ENCODE results near the gene AGT. TPM values are rescaled to one million over a fixed set of nuclear protein-coding genes. Genes with fewer than 3 reads are reported as not detected.
"Not testable (repeated sequence)": the region's sequence is repeated elsewhere in the genome, so short reads cannot be mapped to it uniquely, and the experiment has no call there.

AGT gene
- total RNA-seq, 2 donors from 2014 or later = not detected

DNA sequence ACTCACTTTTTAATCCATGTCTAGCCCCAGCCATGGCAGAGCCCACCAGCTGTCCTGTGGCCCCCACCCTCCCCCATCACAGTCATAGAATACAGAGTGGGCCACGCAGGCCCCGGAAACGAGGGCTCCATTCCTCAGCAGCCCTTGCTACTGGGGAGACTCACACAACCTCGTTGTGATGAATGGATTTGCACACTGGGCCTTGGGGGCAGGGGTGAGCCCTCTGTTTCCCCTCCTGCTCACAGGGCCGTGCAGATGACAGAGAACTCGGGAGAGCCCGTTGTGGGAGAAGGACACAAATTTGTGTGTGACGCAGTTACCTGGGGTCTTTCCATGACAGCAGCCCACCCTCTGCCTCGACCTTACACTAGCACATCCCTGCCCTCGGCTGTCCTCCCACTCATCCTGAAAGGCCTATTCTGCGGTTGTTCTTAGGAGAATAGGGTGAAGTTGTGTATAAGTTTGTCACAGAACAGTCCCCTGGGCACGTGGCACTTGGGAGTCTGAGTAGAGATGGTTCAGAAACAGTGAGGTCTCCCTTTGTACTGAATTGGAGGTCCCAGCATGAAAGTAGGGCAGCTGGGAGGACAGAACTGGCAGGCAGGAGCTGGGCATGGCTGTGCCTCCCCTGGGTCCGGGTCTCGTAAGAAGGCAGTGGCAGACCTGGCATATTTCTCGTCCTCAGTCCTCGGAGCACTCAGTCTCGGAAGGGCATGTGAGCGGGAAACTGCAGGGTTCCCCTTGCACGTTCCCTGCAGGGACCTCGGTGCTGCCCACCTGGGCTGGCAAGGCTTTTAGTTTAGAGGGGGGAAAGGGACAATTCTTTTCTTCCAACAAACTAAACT is 6.8 kb downstream of the AGT start:
- H3K27ac Mint-ChIP-seq = no peak overlapping the region
- H3K27me3 Mint-ChIP-seq = peaks cover 3% of the 10 kb centered on the region
- no peak overlapping the region for H3K4me3 Mint-ChIP-seq
- no peaks in the 10 kb centered on the region for H3K36me3 Mint-ChIP-seq (ENCODE audit: low read depth)
- ATAC-seq (replicated peaks) = no peak
- H3K9me3 Mint-ChIP-seq = no peaks in the 10 kb centered on the region
- peaks cover 5% of the 10 kb centered on the region for H3K4me1 Mint-ChIP-seq

DNA sequence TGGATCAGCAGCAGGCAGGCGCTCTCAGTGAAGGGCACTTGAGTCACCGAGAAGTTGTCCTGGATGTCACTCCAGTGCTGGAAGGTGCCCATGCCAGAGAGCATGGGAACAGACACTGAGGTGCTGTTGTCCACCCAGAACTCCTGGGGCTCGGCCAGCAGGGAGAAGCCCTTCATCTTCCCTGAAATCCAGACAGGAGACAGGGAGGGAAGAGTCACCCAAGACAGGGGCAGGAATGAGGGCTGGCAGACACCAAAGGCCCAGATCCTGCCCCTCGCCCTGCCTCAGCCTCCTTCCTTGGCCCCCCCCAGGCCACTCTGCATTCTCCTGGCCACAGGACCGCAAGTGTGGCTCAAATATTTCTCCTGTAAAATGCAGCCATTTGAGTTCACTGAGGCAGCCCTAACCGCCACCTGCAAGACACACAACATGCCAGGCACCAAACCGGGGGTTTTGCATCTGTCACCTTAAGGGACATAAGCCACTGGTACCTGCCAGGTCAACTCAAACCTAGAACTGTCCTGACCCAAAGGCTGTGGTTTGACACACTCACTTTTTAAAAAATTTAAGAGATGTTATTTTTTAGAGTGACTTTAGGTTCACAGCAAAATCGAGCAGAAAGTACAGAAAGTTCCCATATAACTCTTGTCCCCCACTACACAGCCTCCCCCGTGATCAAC is 7.8 kb downstream of the AGT start:
- no peaks in the 10 kb centered on the region for H3K36me3 Mint-ChIP-seq (ENCODE audit: low read depth)
- H3K4me1 Mint-ChIP-seq = peaks cover 5% of the 10 kb centered on the region
- no peak for ATAC-seq (replicated peaks)
- H3K9me3 Mint-ChIP-seq = no peaks in the 10 kb centered on the region
- H3K27me3 Mint-ChIP-seq = peaks cover 3% of the 10 kb centered on the region
- no peak overlapping the region for H3K27ac Mint-ChIP-seq
- H3K4me3 Mint-ChIP-seq = no peak overlapping the region

DNA sequence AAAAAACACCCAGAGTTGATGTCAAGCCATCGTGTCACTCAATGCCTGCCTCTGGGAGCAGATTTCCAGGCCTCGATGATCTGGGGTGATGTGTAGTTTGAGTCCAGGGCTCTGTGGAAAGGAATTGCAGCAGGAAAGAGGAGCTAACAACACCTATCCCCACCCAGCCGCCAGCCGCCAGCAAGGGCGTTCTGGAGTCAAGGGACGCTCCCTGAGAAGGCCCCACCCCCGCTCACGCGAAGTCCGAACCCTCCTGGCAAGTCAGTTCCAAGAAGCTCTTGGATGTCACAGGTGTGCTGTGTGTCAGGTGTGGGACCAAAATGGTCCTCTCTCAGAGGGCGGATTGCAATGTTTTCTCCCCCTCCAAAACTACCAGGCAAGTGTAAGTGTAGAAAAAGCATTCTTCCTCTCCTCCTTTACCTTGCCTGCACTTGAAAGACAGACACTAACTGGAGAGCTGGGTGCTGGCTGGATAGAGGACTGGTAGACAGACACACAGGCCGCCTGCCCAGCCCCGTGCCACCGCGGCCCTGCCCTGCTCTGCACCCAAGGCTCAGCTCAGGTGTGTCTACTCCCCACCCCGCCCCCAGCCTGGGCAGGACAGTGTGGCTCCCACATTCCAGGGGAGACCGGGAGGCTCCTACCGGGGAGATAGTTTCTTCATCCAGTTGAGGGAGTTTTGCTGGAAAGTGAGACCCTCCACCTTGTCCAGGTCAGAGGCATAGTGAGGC is 8.5 kb downstream of the AGT start:
- no peak overlapping the region for H3K27ac Mint-ChIP-seq
- ATAC-seq (replicated peaks) = no peak
- peaks cover 3% of the 10 kb centered on the region for H3K27me3 Mint-ChIP-seq

DNA sequence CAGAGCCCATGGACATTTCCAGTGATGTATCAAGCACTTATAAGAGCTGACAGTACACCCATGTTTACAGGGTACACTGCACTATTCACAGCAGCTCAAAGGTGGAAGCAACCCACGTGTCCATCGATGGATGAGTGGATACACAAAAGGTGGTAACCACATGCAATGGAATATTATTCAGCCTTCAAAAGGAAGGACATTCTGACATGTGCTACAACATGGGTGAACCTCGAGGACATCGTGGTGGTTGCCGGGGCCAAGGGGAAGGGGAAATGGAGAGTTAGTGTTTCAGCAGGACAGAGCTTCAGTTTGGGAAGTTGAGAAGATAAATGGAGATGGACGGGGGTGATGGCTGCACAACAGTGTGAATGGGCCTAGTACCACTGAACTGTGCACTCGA is 9.1 kb downstream of the AGT start:
- Mint-ChIP-seq H3K4me1 (peaks cover 5% of the 10 kb centered on the region), H3K36me3 (ENCODE audit: low read depth) (no peaks in the 10 kb centered on the region), H3K27ac (no peak overlapping the region), H3K27me3 (peaks cover 3% of the 10 kb centered on the region), H3K9me3 (no peaks in the 10 kb centered on the region), H3K4me3 (no peak overlapping the region)
- ATAC-seq (replicated peaks) = no peak

More for the DNA sequence above, 8.5 kb downstream of the AGT start:
- H3K4me1 Mint-ChIP-seq = peaks cover 5% of the 10 kb centered on the region
- no peak overlapping the region for H3K4me3 Mint-ChIP-seq
- no peaks in the 10 kb centered on the region for H3K9me3 Mint-ChIP-seq
- H3K36me3 Mint-ChIP-seq (ENCODE audit: low read depth) = no peaks in the 10 kb centered on the region

DNA sequence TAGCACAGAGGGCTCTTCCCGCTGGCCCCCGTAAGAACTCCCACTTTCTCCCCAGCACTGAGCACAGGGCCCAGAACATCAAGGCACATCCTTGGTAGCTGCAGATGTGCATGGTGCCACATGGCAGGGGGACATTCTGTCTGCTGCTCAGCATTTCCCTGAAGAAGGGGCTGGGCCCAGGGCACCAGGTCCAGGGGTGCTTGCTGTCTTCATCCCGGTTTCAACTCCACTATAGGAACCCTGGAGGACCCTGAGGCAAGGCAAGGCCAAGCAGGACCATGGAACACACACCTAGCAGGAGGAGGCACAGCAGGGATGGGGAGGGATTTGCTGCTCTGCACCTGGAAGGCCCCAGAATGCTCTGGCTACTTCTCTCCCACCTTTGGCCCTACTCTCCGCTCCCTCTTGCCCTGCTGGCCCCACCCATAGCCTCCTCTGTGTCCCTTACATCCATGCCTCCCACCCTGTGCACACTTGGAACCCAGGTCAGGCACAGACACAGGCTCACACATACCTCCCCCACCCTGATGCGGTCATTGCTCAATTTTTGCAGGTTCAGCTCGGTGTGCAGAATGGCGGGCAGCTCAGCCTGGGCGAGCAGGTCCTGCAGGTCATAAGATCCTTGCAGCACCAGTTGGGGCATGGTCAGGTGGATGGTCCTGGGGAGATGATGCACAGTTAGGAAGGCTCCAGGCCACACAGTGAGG is 10.1 kb downstream of the AGT start:
- Mint-ChIP-seq H3K27me3 (peaks cover 3% of the 10 kb centered on the region), H3K27ac (no peak overlapping the region), H3K4me3 (no peak overlapping the region), H3K4me1 (peaks cover 5% of the 10 kb centered on the region), H3K36me3 (ENCODE audit: low read depth) (no peaks in the 10 kb centered on the region), H3K9me3 (no peaks in the 10 kb centered on the region)
- ATAC-seq (replicated peaks) = no peak

DNA sequence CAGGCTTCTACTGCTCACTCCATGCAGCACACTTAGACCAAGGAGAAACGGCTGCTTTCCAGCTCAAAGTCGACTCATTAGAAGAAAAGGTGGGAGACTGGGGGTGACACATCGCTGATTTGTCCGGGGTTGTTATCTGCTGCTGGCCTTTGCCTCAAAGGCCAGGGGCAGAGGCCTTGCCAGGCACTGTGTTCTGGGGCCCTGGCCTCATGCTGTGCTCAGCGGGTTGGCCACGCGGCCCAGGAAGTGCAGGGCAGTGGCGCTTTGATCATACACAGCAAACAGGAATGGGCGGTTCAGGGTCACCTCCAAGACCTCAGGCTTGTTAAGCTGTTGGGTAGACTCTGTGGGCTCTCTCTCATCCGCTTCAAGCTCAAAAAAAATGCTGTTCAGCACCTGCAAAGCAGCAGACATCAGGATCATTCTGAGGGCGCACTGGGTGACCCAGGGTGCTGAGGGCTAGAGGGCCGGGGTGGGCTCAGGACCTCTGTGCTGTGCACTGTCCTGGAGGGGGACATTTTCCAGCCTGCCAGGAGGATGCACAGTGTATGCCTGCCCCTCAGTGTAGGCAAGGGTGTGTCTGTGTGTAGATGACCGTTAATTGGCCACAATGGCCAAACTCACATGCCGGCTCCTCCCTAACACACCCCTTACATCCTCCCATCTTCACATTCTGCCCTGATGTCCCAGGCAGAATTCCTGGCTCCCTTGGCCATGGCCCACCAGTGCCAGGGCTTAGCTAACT is 10.8 kb downstream of the AGT start:
- Mint-ChIP-seq H3K9me3 (no peaks in the 10 kb centered on the region), H3K4me3 (no peak overlapping the region), H3K4me1 (peaks cover 5% of the 10 kb centered on the region), H3K27me3 (peaks cover 3% of the 10 kb centered on the region), H3K36me3 (ENCODE audit: low read depth) (no peaks in the 10 kb centered on the region), H3K27ac (no peak overlapping the region)
- no peak for ATAC-seq (replicated peaks)

DNA sequence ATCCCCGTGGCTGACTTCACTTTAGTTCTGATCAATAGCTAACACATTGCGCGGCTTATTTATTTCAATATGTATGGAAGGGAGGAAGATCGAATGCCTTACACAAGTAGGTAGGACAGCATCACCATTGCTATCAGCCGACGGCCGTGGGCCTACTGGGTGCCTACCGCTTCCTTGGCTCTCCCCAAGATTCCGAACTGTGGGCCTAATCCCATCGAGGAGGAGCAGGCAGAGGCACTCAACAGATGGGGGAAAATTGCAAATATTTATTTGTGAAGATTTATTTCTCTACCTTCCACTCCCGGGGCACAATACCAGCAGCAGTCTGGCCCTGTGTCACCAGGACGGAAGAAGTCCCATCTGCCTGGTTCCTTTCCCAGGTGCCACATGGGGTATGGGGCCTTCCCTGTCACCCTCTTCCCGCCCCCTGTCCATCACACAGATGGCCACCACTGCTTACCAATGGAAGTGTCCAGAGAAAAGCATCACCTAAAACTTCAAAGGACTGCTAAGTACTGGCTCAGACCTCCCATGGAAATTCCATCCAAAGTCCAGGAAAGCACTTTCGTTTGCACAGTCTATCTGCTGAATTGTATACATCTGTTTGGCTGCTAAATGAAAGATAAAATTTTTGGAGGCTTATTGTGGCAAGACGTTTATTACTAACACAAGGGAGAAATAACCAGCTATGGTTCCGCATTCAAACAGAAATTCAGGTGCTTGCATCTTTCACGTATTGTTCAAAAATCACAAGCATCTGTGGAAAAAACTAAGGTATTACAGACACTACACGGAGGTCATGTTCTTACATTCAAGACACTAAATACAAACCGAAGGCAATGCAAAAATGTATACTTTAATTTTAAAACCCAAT is 11.8 kb downstream of the AGT start:
- no peaks in the 10 kb centered on the region for H3K27me3 Mint-ChIP-seq
- no peak overlapping the region for H3K27ac Mint-ChIP-seq
- H3K36me3 Mint-ChIP-seq (ENCODE audit: low read depth) = no peaks in the 10 kb centered on the region
- no peak overlapping the region for H3K4me3 Mint-ChIP-seq
- no peaks in the 10 kb centered on the region for H3K9me3 Mint-ChIP-seq
- ATAC-seq (replicated peaks) = no peak
- H3K4me1 Mint-ChIP-seq = no peaks in the 10 kb centered on the region

DNA sequence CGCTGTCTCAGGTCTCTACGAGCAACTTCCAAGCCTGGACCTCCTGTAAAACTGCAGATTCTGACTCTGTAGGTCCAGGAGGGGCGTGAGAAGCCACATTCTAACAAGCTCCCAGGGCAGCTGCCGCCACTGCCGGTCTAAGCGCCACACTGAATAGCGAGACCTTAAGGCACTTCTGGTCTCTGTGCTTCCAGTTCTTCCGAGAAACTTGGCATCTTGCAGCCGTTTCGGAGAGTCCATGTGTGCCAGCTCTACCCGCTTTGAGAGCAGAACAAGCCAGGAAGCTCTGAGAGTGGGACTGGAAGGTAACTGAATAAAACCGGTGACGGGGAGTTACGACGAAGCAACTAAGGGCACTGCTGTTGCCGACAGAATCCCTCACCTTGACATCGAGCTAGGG is 12.5 kb downstream of the AGT start:
- H3K36me3 Mint-ChIP-seq (ENCODE audit: low read depth) = no peaks in the 10 kb centered on the region
- no peaks in the 10 kb centered on the region for H3K27me3 Mint-ChIP-seq
- H3K4me3 Mint-ChIP-seq = no peak overlapping the region
- ATAC-seq (replicated peaks) = no peak
- H3K27ac Mint-ChIP-seq = no peak overlapping the region
- no peaks in the 10 kb centered on the region for H3K9me3 Mint-ChIP-seq
- no peaks in the 10 kb centered on the region for H3K4me1 Mint-ChIP-seq

DNA sequence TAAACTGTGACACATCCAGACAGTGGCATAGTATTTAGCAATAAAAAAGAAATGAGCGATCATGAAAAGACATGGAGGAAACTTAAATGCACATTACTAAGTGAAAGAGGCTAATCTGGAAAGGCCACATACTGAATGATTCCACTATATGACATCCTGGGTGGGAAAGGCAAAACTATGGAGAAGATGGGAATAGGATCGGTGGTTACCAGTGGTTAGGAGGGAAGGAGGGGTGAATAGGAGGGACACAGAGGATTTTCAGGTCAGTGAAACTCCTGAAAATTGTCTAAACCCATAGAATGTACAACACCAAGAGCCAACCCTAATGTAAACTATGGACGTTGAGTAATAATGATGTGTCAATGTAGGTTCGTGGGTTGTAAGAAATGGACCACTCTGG is 13.8 kb downstream of the AGT start:
- H3K9me3 Mint-ChIP-seq = no peaks in the 10 kb centered on the region
- H3K4me1 Mint-ChIP-seq = no peaks in the 10 kb centered on the region
- no peak overlapping the region for H3K27ac Mint-ChIP-seq
- H3K27me3 Mint-ChIP-seq = no peaks in the 10 kb centered on the region
- no peak for ATAC-seq (replicated peaks)
- H3K36me3 Mint-ChIP-seq (ENCODE audit: low read depth) = no peaks in the 10 kb centered on the region
- no peak overlapping the region for H3K4me3 Mint-ChIP-seq

DNA sequence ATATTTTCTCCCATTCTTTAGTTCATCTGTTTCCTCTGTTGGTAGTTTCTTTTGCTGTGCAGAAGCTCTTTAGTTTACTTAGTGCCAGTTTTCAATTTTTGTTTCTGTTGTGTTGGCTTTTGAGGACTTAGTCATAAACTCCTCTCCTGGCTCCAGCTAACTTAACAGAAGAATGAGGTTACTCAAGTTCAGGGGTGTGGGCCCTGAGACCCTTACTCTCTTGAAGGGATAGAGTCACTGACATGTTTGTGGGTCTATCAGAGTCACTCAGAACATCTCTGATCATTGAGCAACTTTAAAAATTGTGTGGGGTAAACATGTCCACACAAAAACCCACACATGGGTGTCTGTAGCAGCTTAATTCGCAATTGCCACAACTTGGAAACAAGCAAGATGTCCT is 14.2 kb downstream of the AGT start:
- no peaks in the 10 kb centered on the region for H3K9me3 Mint-ChIP-seq
- peak overlapping the region; percentile 33 for H3K27ac Mint-ChIP-seq
- no peaks in the 10 kb centered on the region for H3K4me1 Mint-ChIP-seq
- H3K36me3 Mint-ChIP-seq (ENCODE audit: low read depth) = no peaks in the 10 kb centered on the region
- no peak for ATAC-seq (replicated peaks)
- H3K27me3 Mint-ChIP-seq = no peaks in the 10 kb centered on the region
- H3K4me3 Mint-ChIP-seq = no peak overlapping the region

DNA sequence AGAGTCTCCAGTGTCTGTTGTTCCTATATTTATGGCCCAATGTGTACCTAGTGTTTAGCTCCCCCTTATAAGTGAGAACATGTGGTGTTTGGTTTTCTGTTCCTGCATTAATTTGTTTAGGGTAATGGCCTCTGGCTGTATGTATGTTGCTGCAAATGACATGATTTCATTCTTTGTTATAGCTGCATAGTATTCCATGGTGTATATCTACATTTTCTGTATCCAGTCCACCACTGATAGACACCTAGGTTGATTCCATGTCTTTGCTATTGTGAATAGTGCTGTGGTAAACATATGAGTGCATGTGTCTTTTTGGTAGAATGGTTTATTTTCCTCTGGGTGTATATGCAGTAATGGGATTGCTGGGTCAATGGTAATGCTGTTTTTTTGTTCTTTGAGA is 15.0 kb downstream of the AGT start:
- not testable (repeated sequence) for H3K27me3 Mint-ChIP-seq; H3K9me3 Mint-ChIP-seq; H3K4me3 Mint-ChIP-seq; H3K4me1 Mint-ChIP-seq; ATAC-seq (replicated peaks); H3K36me3 Mint-ChIP-seq (ENCODE audit: low read depth)
- peak overlapping the region; percentile 33 for H3K27ac Mint-ChIP-seq

DNA sequence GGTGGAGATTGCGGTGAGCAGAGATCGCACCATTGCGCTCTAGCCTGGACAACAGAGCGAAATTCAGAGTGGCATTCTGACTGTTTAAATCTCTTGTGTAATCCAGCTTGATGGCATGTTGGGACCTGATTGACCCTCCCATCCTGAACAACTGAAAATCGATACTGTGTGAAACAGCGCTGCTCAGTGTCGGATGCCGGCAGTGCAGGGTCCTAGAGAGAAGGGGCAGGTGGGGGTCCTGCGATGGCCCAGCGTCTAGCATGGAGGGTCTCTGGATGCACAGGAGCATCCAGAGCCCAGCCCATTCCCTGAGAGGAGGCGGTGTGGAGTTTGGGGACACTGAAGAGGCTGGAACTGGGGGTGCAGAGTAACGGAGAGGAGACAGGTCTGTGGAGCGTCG is 15.8 kb downstream of the AGT start:
- Mint-ChIP-seq H3K36me3 (ENCODE audit: low read depth) (peaks cover 12% of the 10 kb centered on the region), H3K4me1 (no peaks in the 10 kb centered on the region), H3K27me3 (no peaks in the 10 kb centered on the region), H3K4me3 (no peak overlapping the region), H3K9me3 (no peaks in the 10 kb centered on the region), H3K27ac (no peak overlapping the region)
- ATAC-seq (replicated peaks) = no peak

DNA sequence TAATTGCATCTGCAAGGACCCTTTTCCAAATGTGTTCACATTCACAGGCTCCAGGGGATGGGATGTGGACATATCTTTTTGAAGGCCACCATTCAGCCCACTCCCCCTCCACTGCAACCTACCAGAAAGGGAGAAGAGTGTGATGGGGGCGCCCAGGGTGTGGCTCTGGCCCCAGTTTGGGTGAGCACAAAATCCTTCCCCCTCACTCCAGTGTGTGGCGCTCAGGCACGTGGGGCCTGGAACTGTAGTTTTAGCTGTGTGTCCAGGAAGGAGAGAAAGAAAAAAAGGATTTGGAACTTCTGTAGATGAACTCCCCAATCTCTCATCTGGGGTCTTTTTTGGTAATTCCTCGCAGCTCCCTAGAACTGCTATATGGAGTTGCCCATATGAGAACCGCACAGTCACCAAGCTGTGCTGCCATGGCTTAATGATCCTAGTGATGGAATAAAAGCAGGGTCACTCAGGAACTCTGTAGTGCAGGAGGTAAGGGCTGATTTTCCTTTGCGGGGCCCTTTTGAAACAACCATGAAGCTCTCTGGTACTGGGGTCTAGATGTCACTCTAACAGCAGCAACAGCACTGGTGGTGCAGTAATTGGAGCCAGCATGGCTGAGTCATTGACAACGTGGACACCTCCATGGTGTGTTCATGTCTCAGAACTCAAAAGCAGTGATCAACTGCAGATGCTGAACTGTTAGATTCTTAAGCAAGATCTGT is 17.0 kb downstream of the AGT start:
- ATAC-seq (replicated peaks) = no peak
- Mint-ChIP-seq H3K4me1 (no peaks in the 10 kb centered on the region), H3K4me3 (no peak overlapping the region), H3K36me3 (ENCODE audit: low read depth) (peaks cover 24% of the 10 kb centered on the region), H3K27ac (no peak overlapping the region), H3K27me3 (no peaks in the 10 kb centered on the region), H3K9me3 (no peaks in the 10 kb centered on the region)
